MM.1S (cell line): ENCODE measurements around the gene PNPLA3.

Experiments used
- DNase-seq: peaks from one replicate; pipeline ENCODE4 v3.0.0-alpha.2; 2015
- H2AFZ ChIP-seq: fragments of 300-600 bp; sonication (generic); 2 replicates; pipeline ENCODE4 v1.6.0; 2016; ENCODE audit warnings: antibody characterized with exemption, low read length
- H3F3A ChIP-seq: fragments of 300-600 bp; sonication (generic); 2 replicates; pipeline ENCODE4 v1.6.1; 2016; ENCODE audit warnings: mild to moderate bottlenecking, antibody characterized with exemption, low read length, moderate library complexity, mixed read lengths; ENCODE audit not compliant: insufficient read depth
- H3K27ac ChIP-seq: fragments of 300-600 bp; sonication (generic); 2 replicates; pipeline ENCODE4 v1.5.1; 2016; ENCODE audit warnings: mild to moderate bottlenecking, low read length
- H3K27me3 ChIP-seq: fragments of 300-600 bp; sonication (generic); replicated peaks from 2 replicates; pipeline ENCODE4 v1.6.0; 2016; ENCODE audit warnings: low read length; ENCODE audit not compliant: insufficient read depth
- H3K36me3 ChIP-seq: fragments of 300-600 bp; sonication (generic); replicated peaks from 2 replicates; pipeline ENCODE4 v1.6.1; 2016; ENCODE audit warnings: mild to moderate bottlenecking, low read length, mixed read lengths; ENCODE audit not compliant: insufficient read depth
- H3K4me1 ChIP-seq: fragments of 300-600 bp; sonication (generic); 2 replicates; pipeline ENCODE4 v1.6.1; 2016; ENCODE audit warnings: low read length, mixed read lengths
- H3K4me2 ChIP-seq: fragments of 300-600 bp; sonication (generic); 2 replicates; pipeline ENCODE4 v1.6.0; 2016; ENCODE audit warnings: low read depth, low read length
- H3K4me3 ChIP-seq: fragments of 300-600 bp; sonication (generic); 2 replicates; pipeline ENCODE4 v1.5.1; 2016; ENCODE audit warnings: low read length, mixed read lengths
- H3K79me2 ChIP-seq: fragments of 300-600 bp; sonication (generic); 2 replicates; pipeline ENCODE4 v1.6.1; 2016; ENCODE audit warnings: mixed run types, low read length, mixed read lengths
- H3K9ac ChIP-seq: fragments of 300-600 bp; sonication (generic); 2 replicates; pipeline ENCODE4 v1.6.1; 2016; ENCODE audit warnings: low read length, mixed read lengths
- H3K9me2 ChIP-seq: fragments of 300-600 bp; sonication (generic); replicated peaks from 2 replicates; pipeline ENCODE4 v1.6.1; 2016; ENCODE audit warnings: mild to moderate bottlenecking, low read length, mixed read lengths; ENCODE audit not compliant: insufficient read depth
- H3K9me3 ChIP-seq: fragments of 300-600 bp; sonication (generic); replicated peaks from 2 replicates; pipeline ENCODE4 v1.6.1; 2016; ENCODE audit warnings: mild to moderate bottlenecking, low read length, mixed read lengths; ENCODE audit not compliant: insufficient read depth
- H4K20me1 ChIP-seq: fragments of 300-600 bp; sonication (generic); 2 replicates; pipeline ENCODE4 v1.6.1; 2016; ENCODE audit warnings: mild to moderate bottlenecking, low read length, moderate library complexity, mixed read lengths; ENCODE audit not compliant: insufficient read depth
- CTCF ChIP-seq: fragments of 300-600 bp; sonication (generic); IDR thresholded peaks from 2 replicates; pipeline ENCODE4 v1.5.1; 2016; ENCODE audit warnings: antibody characterized with exemption, low read length, mixed read lengths
- EZH2 ChIP-seq: fragments of 300-600 bp; sonication (generic); optimal IDR thresholded peaks from 2 replicates; pipeline ENCODE3; 2017; ENCODE audit warnings: low read depth, mild to moderate bottlenecking, antibody characterized with exemption, low read length, mixed read lengths
- EZH2phosphoT487 ChIP-seq: fragments of 300-600 bp; sonication (generic); IDR thresholded peaks from 2 replicates; pipeline ENCODE4 v1.6.1; 2018; ENCODE audit warnings: antibody characterized with exemption, low read length

Gene PNPLA3

GRCh38 chr22:43983808-43984207 is 60.2 kb downstream of the PNPLA3 start:
- Histone ChIP-seq H4K20me1 (no peaks in the 10 kb centered on the region), H3K4me3 (no peak overlapping the region), H3K4me2 (no peak overlapping the region), H3F3A (no peaks in the 10 kb centered on the region), H3K9ac (no peak overlapping the region), H3K4me1 (no peaks in the 10 kb centered on the region), H3K36me3 (no peaks in the 10 kb centered on the region), H3K79me2 (no peaks in the 10 kb centered on the region), H3K27me3 (no peaks in the 10 kb centered on the region), H3K9me2 (no peaks in the 10 kb centered on the region), H2AFZ (no peak overlapping the region), H3K27ac (no peak overlapping the region), H3K9me3 (no peaks in the 10 kb centered on the region)
- DNase-seq, result no peak
- TF ChIP-seq EZH2phosphoT487 (no peak), EZH2 (no peak), CTCF (no peak)

GRCh38 chr22:43985532-43985931 is 61.9 kb downstream of the PNPLA3 start:
- Histone ChIP-seq H3K4me2 (no peak overlapping the region), H3K27ac (no peak overlapping the region), H3K4me1 (no peaks in the 10 kb centered on the region), H2AFZ (no peak overlapping the region), H4K20me1 (no peaks in the 10 kb centered on the region), H3K79me2 (no peaks in the 10 kb centered on the region), H3K36me3 (no peaks in the 10 kb centered on the region), H3K9ac (no peak overlapping the region), H3K4me3 (no peak overlapping the region), H3F3A (no peaks in the 10 kb centered on the region), H3K9me3 (no peaks in the 10 kb centered on the region), H3K9me2 (no peaks in the 10 kb centered on the region), H3K27me3 (no peaks in the 10 kb centered on the region)
- TF ChIP-seq EZH2 (no peak), CTCF (no peak)
- no peak for DNase-seq

GRCh38 chr22:43988116-43988820 is 64.7 kb downstream of the PNPLA3 start:
- H3K4me1 ChIP-seq, result no peaks in the 10 kb centered on the region
- H3K9me3 ChIP-seq, result no peaks in the 10 kb centered on the region
- TF ChIP-seq EZH2, result no peak
- no peak for TF ChIP-seq EZH2phosphoT487
- TF ChIP-seq CTCF, result no peak
- H2AFZ ChIP-seq, result no peak overlapping the region
- H3K36me3 ChIP-seq, result no peaks in the 10 kb centered on the region
- DNase-seq, result no peak
- no peaks in the 10 kb centered on the region for H3K9me2 ChIP-seq
- H3K27ac ChIP-seq, result no peak overlapping the region
- no peaks in the 10 kb centered on the region for H3K79me2 ChIP-seq
- H3K27me3 ChIP-seq, result no peaks in the 10 kb centered on the region
- no peaks in the 10 kb centered on the region for H4K20me1 ChIP-seq
- no peak overlapping the region for H3K9ac ChIP-seq
- H3K4me2 ChIP-seq, result no peak overlapping the region
- H3F3A ChIP-seq, result no peaks in the 10 kb centered on the region
- H3K4me3 ChIP-seq, result no peak overlapping the region
